Measurements from ENCODE around the gene SMNDC1. TPM values are rescaled to one million over a fixed set of nuclear protein-coding genes. Genes with fewer than 3 reads are reported as not detected.

Gene SMNDC1
- polyA plus RNA-seq, 1 donor: 33.6 TPM

DNA sequence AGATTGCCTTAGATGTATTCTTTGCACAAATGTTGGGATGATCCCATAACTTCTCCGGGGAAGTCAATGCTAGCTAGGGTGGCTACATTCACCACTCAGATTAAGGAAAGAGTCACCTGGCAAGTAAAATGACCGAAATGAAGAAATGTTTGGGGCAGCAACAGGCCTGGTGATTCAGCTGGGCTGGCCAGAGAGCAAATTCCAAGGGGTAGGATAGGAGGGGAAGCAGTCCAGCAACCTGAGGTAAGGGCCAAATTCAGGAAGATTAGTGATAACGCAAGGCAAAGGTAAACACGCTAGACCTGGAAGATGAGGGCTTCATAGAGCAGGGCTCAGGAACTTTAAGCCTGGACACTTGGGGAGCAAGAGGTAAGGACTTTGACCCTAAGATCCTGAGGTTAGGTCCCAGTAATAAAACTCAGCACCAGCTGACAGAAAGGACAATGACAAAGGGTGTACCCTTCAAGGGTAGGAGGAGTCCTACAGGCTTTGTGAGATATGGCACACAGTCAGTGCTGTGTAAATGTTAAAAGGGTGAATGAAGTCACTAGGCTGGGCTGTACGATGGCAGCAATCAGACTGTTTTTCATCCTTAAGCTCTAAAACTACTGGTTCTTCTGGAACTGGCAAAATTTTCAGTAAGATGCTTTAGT lies 22.7 kb upstream of the SMNDC1 start:
- DNase-seq (ENCODE audit: low read depth): no peak

DNA sequence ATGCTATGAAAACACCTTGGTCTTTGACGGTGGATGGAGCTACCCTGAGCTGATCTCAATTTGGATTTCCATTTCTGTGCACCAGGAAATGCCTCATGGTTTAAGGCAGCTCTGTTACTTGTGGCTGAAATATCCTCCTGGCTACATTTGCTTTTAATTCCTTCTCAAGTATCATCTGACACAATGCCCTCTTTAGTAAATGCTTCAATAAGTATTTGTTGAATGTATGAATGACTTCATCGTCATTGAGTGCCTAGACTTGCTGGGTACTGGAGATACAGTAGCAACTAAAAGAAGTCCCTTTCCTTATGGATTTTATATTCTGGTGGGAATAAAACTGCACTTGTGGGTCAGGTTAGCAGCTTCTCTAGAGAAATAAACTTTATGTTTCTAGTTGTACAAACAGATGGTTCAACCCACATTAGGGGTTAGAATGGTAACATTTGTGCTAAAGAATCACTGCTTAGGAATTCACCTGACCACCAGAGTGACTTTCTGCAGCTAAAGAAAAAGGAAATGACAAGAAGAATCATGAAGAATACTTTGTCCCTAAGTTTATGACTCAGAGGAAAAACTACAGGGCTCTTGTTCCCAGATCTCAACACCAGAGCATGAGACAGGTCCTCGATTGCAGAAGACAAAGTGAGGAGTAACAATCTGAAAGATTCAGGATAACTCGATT lies 21.8 kb upstream of the SMNDC1 start:
- DNase-seq (ENCODE audit: low read depth): no peak

DNA sequence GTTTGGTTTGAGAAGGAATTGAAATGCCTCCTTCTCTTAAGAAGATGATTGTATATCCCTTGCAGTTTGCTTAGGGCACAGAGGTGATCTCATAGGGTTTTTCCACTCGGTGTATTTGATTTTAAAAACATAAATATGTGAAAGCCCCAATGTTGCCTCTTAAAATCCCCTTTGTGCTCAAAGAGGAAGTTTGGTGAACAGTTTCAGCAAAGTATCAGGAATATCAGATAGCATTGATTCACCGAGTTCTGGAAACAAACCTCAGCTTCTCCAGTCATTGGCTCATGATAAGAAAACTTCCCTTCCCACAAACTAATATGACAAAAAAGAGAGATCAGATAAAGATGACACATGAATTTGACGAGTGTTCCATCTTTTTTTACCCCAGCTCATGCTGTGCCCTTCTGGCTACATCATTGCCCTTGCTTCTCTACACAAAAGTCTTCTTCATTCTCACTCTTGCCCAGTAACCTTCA lies 20.1 kb upstream of the SMNDC1 start:
- no peak for DNase-seq (ENCODE audit: low read depth)

DNA sequence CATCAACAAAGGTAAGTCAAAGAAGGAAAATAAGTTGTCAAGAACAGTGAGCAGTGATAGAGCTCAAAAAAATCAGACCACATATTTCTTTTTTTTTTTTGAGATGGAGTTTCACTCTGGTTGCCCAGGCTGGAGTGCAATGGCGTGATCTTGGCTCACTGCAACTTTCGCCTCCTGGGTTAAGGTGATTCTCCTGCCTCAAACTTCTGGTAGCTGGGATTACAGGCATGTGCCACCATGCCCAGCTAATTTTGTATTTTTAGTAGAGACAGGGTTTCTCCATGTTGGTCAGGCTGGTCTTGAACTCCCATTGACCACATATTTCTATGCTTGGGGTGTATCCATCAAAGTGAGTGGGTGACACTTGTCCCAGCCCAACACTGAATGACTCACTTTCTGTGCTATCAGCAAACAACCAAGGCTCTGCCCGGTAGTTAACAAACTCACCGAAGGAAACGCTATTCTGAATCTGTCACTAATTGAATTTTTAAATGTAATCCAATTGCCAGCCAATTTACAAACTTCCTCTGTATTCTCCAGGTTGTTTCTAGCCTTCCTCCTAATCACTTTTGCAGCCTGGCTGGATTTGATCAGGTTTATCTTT lies 19.6 kb upstream of the SMNDC1 start:
- DNase-seq (ENCODE audit: low read depth): no peak

DNA sequence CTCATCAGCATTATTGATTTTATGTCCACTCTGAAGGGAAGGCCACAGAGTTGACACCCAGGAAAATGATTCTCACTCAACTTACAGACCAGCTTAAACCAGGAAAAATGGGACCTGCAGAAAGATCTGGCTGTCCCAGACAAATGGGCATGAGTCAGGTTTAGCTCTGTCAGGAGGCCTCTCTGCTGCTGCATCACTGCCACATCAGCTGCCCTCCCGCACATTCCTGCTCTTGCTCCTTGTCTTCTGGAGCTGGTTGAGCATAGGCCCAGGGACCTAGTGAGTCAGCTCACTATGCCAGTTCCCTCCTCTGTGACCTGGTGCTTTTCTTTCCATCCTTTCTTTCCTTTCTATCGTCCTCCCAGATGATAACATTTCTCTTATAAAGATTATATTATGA lies 18.8 kb upstream of the SMNDC1 start:
- DNase-seq (ENCODE audit: low read depth): no peak

DNA sequence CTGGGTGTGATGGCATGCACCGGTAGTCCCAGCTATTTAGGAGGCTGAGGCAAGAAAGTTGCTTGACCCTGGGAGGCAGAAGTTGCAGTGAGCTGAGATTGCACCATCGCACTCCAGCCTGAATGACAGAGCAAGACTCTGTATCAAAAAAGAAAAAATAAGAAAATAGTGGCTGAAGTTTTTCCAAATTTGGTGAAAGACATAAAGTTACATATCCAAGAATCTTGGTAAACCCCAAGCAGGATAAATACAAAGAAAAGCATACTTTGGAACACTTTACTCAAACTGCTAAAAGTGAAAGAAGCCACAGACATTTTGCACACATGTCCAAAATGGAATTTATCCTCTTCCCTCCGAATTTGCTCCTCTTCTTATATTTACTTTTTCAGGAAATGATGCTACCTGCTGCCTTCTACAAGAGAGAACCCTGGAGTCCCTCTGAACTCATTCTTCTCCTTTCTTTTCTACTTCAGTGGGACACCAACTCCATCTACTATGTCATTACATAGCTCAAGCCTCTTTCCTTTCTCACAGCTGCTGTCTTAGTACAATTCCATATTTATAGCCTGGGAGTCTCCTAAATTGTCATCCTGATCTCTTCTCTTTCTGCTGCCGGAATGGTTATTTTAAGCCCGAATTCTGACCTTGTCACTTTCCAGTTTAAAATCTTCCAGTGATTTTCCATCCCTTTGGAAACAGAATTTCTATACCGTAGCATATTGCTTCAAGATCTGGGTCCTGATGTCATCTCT lies 17.3 kb upstream of the SMNDC1 start:
- no peak for DNase-seq (ENCODE audit: low read depth)

DNA sequence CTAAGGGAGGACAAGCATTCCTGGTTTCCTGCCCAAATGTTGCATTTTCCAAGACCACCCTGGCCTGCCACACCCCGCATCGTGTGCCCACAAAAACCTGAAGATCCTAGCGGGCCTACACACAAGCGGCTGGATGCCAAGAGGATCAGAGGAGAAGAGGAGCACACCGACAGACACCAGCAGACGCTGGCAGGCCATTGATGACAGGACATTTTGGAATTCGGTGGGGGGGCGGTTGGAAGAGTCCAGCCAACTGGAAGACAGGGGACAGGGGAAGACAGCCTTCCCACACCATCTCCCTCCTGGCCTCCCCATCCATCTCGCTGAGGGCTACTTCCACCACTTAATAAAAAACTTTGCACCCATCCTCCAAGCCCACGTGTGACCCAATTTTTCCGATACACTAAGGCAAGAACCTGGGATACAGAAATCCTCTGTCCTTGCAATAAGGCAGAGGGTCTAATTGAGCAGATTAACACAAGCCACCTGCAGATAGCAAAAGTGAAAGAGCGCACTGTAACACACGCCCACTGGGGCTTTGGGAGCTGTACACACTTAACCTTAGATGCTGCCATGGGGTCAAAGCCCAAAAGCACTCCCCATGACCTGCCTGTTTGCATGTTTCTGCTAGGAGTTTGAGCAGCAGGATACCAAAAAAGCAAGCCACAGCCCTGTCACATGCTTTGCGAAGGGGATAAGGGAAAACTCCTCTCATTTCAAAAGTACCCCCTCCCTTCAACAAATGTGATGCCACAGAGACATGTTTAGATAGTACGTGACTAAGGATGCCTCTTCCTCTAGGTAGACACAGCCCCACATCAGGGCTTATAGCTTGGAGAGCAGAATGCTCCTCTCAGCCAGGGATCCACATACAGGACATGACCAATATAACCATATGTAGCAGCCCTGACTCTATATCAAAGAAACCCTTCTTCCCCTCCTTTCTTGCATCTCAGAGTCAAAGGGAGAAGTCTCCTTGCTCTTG lies 13.4 kb upstream of the SMNDC1 start:
- DNase-seq (ENCODE audit: low read depth): no peak

DNA sequence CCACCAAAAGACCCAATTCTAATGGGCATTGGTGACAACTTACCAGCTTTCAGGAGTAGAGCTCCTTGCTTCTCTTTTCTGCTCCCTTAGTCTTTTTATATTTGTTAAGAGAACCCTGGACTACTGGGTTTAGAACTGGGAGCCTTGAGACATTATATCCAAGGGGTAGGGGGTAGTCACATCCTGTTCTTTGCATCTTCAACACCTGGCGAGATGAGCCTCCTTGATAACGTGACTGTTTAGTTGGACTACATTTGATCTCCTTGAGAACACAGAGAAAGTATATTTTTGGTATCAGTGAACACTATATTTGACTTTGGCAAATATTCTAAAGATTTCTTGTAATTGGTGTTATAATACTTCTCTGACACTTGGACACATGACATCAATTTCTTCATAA lies 9.0 kb upstream of the SMNDC1 start:
- DNase-seq (ENCODE audit: low read depth): no peak

DNA sequence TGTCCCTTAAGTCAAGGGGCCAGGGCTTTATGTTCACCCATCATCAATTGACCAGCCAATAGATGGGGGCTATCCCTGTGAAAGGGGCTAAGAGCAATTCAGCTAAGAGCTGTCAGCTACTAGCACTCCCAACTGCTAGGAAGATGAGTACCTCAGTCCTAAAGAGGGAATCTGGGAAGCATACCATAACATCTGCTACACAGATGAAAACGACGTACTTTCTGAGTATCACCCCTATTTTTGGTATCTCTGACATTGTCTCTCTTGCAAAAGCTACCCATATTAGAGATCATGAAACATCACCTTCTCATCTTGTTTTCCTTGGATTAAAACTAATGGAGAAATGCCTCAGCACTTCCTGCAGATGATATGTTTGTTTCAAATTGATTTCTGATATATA lies 7.5 kb upstream of the SMNDC1 start:
- no peak for DNase-seq (ENCODE audit: low read depth)

DNA sequence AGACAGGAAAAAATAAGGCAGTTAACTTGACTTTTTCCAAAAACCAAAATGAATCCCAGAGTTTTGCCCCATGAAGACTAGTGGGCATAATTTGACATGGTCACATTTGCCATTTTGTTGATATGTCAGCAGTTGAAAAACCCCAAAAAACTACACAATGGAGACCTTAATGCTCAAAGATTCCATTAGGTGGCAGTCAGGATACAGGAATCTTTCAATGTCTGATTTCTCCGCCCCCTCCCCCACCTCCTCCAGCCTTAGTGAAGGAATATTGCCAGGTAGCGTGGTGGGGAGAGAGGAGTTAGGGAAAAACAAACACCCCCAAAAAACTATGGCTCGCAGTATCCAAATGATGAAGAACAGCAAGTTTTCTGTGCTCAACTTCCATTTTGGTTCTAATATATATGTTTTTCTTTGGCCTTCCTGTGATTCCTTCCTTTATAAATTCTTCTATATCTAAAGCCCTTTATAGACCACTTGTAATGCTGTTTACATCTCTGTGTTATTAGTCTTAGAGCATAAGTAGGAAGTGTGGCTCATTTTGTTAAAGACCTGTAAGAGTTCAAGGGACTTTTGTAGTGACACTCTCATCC lies 6.7 kb upstream of the SMNDC1 start:
- peak; percentile 19 for DNase-seq (ENCODE audit: low read depth)

DNA sequence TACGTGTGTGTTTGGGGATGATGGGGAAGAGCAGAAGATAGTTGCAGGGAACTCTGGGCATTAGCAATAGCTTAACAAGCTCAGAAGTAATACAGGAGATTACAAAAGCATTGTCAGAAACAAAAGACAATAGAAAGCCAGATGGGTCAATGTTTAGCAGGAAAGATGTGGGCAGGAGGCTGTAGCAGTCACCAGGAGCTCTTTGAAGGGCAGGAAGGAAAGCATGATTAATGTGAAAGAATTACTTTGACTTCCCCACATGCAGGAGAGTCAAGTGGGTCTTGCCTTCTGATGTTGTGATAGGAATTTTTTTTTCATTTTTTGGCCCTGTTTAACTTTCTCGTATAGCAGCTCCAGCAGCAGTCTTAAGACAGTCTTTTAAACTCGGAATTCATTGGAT lies 6.0 kb upstream of the SMNDC1 start:
- DNase-seq (ENCODE audit: low read depth): no peak

DNA sequence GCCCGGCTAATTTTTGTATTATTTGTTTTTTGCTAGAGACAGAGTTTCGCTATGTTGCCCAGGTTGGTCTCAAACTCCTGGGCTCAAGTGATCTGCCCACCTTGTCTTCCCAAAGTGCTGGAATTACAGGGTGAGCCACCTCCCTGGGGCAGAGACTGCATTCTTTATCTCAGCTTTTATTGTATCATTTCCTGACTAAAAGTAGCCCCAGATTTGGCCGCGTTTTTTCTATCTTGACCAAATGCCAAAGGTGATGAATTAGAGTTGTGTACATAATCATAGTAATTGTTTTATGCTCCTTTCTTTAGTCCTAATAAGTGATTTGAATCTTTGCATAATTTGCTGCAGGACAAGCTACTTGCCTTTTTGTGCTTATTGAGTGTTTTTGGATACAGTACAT lies 3.1 kb upstream of the SMNDC1 start:
- no peak for DNase-seq (ENCODE audit: low read depth)

DNA sequence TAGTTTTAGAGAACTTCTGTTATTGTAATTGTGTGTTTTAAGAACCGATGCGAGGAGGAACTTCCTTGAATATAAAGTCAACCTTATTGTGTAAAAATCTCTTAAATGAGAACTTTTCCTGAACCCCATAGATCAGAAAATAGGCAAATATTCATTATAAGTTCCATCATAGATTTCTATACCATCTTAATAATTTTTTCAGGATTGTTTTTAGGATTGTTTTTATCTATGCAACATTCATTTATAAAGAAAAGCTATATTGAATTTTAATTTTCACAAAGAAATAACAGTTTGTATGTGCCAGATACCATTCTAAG lies 1.7 kb upstream of the SMNDC1 start:
- DNase-seq (ENCODE audit: low read depth): no peak

DNA sequence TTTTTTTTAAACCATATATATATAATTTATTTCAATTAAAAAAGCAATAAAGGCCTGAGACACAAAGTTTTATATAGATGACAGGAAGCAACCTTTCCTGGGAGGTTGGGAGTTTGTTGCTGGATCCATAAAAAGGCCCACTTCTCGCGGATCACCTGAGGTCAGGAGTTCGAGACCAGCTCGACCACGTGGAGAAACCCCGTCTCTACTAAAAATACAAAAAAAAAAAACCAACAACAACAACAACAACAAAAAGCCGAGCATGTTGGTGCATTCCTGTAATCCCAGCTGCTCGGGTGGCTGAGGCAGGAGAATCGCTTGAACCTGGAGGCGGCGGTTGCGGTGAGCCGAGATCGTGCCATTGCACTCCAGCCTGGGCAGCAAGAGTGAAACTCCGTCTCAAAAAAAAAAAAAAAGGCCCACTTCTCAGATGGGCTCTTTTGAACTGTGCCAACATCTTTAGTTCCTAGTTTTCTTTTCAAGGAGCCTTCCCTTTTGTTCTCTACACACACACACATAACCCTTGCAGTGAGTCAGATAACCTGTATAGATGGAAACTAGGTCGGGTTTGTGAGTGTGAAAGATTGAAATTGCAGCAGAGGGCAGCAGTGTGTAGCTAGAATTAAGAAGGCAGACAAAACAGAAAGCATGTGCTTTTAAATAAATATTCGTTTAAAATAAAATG lies 1.2 kb upstream of the SMNDC1 start:
- peak; percentile 35 for DNase-seq (ENCODE audit: low read depth)

DNA sequence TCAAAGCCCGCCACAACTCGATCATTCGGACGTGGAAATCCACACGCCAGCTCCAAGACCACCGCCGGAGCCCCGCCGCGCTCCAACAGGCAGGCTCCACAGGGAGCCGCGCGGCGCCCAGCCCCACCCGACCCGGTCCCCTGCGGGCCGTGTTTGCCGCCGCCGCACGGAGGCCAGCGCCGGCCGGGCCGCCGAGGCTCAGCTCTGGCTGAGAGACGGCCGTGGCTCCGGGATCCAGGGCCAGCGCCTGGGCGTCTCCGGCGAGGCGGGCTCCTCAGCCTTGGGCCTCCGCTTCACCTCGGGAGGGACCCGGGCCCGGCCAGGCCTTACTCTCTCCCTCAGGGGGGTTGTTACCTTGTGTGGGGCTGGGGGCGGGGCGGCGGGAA lies 333 bp downstream of the SMNDC1 start:
- DNase-seq (ENCODE audit: low read depth): no peak

DNA sequence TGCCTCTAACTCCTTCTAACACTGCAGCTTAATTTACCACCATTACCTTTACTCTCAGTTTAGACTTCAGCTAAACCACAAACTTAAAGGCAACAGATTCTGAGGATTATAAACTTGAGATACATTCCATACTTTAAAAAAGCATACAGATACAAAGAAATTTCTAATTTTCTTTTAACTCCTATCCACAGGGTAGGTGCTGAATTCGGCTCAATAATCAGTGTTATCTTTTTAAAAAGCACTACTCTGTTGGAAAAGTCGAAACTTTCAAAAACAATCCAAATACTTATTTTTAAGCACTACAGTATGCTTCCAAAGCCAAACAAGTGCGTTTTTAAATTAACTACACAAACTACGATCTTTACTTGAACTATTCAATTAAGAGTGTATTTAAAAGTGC lies 1.0 kb downstream of the SMNDC1 start:
- no peak for DNase-seq (ENCODE audit: low read depth)

DNA sequence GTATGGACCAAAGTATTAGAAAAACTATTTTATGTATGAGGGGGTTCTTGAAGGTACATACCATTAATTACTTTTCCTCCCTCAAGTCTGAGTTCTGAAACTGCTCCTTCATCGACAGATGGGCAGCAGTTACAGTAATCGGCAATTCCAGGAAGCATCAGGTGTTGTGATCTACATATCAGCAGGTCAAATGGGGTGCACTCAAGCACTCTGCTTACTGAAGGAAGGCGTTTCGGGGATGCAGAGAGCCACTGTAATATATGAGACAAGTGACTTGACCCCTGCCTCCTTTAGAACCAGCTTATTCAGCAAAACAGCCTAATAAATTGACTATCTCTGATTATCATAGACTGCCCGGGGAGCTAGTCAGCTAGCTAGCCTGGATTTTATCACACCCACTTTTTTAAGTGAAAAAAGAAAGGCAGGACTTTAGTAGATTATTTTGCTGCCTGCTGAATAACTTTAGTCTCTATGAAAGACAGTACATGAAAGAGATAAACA lies 4.2 kb downstream of the SMNDC1 start:
- no peak for DNase-seq (ENCODE audit: low read depth)

DNA sequence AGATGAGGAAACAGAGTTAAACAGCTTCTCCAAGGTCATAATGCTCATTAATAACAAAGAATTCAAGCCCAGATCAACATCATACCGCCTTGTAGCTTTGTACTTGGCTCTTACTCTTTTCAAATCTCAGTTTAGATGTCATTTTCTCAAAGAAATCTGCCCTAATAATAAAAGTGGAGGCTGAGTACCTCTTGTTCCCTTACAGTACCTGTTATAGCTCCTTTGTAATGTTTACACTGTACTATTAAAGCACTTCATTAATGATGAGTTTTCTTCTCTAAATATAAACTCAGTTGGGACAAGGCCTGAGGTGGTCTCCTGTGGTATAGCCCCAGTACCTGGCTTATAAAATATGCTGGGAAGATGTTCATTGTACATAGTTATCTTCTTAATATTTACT lies 7.8 kb downstream of the SMNDC1 start:
- no peak for DNase-seq (ENCODE audit: low read depth)

DNA sequence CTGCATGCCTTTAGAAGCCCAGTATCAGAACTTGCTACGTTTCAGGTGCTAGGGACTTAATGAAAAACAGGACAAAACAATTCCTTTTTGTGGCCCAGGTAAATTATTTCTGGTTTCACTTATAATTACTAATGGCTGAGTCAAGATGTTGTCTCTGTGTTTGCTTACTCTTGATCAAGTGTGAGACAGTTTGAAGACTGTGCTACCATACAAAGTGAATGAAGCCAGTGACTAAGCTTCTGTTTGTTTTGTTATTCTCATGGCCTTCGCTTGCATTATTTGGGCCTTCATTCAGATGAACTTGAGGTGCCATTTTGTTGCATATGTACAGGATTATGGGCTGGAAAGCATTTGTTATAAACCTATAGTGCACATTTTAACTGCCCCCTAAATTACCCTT lies 17.9 kb downstream of the SMNDC1 start:
- DNase-seq (ENCODE audit: low read depth): no peak

DNA sequence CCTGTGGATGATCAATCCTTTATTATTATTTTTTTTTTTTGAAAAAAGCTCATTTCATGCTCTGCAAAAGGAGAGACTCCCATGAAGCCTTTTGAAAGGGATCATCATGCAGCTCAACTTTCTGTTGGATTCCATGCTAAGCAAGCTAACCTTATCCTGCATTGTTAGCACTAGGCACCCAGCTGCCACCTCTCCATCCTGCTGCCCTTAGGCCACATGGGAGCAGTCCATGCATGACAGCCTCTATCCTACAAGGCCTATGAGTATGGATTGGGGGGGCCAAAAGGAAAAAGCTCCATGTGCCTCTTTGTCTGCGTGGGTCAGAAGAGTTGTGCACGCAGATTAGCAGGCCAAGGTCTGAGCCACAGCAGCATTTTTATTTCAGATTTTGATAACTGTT lies 19.2 kb downstream of the SMNDC1 start:
- no peak for DNase-seq (ENCODE audit: low read depth)
